Stimulated activated CD4-positive, alpha-beta T cell treated with anti-CD3 and anti-CD28 coated beads, TNF-alpha, amount 100 ng/mL, for 4 hours (primary cell): ENCODE measurements around the gene EFHD2.
"Not testable (repeated sequence)": the region's sequence is repeated elsewhere in the genome, so short reads cannot be mapped to it uniquely, and the experiment has no call there.

Source experiments
- DNase-seq, 3 experiments: peaks; one replicate each; pipeline ENCODE4 v3.0.0-alpha.2; 2020; ENCODE audit warnings: low read depth in 3 of 3

The EFHD2 gene

DNA sequence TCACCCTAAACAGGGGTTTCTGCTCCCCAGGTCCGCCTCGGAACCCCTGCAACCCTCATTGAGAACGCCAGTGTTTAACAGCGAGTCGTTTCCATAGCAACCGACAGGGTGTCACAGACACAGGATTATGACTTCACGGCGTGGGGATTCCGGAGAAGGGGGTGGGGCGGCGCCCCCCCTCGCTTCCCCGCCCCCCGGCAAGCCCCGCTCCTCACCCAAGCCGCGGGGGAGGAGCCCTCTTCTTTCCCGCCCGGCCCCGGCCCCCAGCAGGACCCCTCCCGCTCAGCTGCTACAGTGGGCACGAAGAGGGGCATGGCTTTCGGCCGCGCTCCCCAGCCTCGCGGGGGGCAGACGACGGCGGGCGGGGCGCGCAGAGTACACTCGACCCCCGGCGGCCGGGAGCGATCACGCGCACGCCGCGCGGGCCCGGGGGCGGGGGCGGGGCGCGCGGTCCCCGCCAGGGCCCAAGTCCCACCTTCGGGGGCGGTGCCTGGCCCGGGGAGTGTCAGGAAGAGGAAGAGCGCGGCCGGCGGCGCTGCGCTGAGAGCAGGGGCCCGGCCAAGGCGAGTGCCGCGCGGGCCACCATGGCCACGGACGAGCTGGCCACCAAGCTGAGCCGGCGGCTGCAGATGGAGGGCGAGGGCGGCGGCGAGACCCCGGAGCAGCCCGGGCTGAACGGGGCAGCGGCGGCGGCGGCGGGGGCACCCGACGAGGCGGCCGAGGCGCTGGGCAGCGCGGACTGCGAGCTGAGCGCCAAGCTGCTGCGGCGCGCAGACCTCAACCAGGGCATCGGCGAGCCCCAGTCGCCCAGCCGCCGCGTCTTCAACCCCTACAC, at the start of gene EFHD2:
TSS of gene EFHD2 (plus strand) at position 501 of the 835 bp plus-strand sequence. CDS start at position 585, 84 bp downstream.
- peak; percentile 78 to 83 (median 80) for DNase-seq

DNA sequence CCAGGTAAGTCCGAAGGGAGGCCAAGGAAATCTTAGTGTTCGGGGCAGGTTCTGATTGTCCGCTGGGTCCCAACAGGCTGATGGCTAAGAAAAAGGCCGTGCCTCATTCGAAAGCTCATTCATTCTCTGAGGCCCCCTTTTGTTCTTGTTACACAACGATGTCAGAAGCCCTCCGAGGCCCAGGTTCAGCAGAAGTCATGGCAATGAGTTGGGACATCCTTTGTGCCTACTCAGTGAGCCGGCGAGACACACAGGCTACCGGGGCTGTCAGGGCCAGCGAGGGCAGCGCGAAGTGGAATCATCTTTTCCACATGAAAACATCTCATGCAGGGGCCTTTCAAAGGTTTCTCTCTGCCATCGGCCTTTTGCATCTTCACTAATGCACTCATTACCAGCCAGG, 49.0 kb upstream of the EFHD2 start:
- no peak for DNase-seq

DNA sequence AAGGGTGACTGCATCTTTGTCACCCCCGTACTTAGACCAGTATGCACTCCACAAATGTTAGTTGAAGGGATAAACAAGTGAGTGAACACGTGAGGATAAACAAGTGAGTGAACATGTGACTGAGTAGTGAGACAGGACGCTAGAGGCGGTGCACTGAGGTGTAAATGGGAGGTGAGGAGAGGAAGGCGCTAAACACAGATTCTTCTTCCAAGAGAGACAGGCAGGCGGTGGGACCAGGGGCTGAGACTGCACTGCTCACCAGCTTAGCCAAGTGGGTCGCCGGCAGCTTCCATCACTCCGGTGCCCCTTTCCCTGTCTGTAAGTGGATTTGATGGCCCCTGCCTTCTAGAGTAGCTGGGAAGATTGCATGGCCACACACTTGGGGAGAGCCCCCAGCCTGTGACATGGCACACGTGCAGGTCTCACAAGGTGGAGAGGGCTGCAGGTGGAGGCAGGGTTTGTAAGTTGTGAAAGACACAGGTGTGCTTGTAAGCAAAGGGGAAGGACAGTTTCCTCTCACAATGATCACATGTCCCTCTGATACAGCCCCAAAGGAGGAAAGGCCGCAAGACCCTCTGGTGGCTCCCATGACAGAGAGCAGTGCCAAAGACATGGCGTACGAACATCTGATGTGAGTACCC, 47.5 kb upstream of the EFHD2 start:
- DNase-seq = no peak

DNA sequence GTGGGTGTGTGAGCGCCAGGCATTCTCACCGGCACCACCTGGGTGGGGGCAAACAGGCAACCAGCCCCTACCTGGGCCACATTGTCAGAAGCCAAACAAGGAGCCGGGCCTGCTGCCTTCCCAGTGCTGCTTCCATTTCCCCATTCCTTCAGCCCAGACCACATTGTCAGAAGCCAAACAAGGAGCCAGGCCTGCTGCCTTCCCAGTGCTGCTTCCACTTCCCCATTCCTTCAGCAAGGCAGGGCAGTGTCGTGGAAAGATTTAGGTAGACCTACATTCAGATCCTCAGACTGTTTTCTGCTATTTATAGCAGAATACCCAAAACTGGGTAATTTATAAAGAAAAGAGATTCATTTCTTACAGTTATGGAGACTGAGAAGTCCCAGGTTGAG, 47.0 kb upstream of the EFHD2 start:
- DNase-seq = no peak

- DNase-seq = no peak
Observed at GRCh38 chr1:15364740-15365139, 44.9 kb upstream of the EFHD2 start.

- no peak for DNase-seq
Observed at GRCh38 chr1:15368888-15369287, 40.8 kb upstream of the EFHD2 start.

DNA sequence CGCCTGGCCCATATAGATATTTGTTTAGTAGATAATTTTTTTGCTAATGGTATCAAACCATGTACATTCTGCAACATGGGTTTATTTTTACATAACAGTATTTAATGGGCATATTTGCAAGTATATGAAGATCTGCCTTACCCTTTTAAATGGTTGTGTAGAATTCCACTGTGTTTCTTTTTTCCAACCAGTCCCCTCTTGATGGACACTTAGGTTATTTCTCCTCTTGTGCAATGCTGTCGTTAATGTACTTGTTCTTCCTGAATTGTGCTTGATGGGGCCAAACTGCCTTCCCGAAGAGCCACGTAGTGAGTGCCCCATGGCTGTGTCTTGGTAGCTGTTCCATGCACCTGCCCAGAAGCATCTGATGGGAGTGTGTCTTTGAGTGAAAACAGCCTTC, 39.4 kb upstream of the EFHD2 start:
- no peak for DNase-seq

GRCh38 chr1:15370781-15371520, 38.7 kb upstream of the EFHD2 start:
- no peak for DNase-seq

DNA sequence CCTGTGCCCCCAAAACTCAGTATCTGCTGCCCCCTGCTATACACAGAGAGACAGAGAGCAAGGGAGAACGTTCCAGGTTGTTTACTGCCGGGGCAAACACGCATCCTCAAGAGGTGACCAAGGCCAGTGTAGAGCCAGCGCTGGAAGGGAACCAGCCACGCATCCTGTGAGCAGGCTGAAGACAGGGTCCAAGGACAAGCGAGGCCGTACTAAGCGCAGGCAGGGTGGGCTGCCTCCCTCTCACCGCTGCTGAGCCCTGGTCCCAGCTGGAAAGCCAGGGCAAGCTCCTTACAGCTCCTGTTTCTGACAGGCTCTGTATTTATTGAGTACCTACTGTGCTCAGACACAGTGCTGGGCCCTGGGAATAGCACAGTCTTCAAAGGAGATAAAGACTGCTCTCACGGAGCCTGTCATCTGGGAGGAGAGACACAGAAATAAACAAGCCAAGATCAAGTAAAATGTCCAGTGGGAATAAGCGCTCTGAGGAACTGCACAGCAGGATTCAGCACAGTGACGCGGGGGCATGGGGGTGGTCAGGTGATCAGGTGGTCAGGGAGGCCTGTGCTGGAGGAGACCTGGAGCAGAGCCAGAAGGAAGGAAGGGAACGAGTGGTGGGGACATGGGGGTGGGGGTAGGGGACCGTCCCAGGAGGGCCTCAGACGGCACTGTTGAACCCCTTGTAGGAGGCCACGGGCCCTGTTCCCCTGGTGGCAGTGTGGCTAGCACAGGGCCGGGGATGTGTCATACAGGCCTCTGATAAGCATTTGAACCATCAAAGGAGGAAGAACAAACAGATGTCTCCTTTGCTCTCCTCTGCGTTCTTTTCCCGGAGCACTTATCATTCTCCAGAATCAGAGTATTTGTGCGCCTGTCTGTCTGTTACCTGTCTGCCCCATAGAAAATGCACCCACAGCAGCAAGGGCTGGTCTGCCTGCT, 37.8 kb upstream of the EFHD2 start:
- no peak for DNase-seq

- DNase-seq = no peak
Observed at GRCh38 chr1:15378729-15379128, 31.0 kb upstream of the EFHD2 start.

- not testable (repeated sequence) for DNase-seq
Observed at GRCh38 chr1:15379151-15379550, 30.5 kb upstream of the EFHD2 start.

- DNase-seq = no peak
Observed at GRCh38 chr1:15380601-15381508, 28.8 kb upstream of the EFHD2 start.

DNA sequence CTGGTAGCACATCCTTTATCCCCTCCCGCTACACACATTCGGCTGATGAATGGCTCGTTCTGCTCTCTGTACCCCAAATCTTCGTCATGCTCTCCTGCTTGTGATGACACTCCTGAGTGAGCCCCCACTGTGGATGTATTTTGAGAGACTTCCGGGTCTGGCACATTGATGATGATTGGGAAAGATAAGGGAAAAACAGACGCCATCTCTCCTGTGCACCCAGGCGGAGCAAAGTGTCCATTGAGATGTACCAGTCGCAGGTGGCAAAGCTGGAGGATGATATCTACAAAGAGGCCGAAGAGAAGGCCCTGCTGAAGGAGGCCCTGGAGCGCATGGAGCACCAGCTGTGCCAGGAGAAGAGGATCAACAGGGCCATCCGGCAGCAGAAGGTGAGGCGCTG, 27.9 kb upstream of the EFHD2 start:
- no peak for DNase-seq

DNA sequence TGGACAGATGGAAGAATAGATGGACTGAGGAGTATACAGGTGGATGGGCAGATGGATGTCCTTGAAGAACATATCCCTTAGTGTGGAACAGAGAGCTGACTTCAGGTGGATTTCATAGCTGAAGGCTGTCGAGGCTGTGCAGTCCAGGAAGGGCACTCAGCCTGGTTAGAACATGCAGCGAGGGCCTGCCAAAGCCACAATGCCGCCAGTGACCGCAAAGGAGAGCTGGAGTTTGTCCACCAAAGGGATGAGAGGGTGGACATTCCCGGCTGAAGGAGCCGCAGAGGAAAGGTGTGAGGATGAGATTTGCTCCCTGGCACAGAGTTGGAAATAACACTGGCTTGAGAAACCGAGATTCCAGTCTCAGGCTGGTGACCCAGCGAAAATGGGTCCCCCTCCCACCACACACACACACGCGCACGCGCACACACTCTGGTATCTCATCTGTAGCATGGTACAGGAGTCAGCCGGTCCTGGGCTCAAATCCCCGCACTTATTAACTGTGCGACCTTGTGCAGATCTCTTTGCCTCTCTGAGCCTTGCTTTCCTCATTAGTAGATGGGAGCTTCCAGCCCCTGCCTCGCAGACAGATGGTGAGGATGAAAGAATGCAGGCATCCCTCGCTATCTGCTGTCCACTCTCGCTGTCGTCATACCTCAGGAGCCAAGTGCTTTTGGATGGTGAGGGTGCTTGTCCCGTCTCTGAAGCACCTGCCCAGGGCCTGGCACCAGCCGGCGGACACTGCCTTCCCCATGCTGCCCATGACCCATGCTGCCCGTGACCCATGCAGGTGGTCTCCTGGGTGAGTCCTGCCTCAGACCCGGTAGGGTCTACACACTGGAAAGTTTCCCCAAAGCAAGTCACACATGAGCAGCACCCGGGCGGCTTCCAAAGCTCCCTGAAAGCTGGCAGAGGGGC, 26.8 kb upstream of the EFHD2 start:
- no peak for DNase-seq

DNA sequence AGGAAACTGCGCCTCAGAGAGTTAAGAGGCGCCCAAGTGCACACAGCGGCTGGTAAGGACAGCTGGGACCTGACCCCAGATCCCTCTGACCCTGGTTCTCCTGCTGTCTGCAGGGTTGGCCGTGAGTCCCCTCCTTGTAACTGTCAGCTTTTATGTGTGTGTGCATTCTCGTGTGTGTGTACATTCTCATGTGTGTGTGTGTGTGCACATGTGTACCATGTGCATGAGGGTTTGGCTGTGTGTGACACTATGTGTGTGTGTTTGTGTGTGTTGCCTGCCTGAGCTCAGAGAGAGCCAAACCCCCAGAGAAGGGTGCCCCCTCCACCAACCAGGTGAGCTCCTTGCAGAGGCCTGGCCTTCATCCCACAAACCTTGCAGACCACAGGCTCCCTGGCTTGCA, 25.9 kb upstream of the EFHD2 start:
- no peak for DNase-seq

DNA sequence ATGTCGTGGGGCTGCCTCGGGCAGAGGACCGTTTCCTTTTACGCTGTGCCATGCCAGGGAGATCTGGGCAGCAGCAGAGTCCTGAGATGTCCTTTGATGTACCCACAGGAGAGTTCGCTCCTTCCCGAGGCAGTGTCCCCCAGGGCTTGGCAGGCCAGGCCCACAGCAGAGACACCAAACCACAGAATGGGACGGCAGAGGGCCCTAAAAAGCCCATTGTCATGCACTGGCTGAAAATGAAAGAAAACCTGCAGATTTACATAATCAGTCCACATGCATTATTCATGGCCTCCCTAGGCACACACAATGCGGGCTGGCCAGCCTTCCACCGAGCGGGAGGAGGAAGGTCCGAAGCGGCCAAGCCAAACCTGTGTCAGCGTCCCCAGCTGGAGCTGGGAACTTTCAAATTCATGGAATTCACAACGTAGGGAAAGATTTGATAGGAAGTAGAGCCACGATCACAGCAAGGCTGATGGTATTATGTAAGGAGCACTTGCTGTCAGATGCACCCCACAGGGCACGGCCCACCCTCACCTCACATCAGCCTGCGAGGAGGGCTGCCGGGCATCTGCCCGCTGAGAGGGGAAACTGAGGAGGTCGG, 25.3 kb upstream of the EFHD2 start:
- DNase-seq = no peak

DNA sequence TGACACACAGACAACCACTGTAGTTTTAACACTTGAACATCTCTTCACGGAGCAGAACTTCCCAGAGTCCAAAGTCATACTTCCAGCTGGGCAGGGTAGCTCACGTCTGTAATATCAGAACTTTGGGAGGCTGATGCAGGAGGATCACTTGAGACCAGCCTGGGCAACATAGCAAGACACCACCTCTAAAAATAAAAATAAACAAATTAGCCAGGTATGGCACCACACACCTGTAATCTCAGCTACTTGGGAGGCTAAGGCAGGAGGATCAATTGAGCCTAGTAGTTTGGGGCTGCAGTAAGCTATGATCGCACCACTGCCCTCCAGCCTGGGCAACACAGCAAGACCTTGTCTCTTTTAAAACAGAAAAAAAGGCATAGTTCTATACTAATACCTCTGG, 24.3 kb upstream of the EFHD2 start:
- DNase-seq = no peak

DNA sequence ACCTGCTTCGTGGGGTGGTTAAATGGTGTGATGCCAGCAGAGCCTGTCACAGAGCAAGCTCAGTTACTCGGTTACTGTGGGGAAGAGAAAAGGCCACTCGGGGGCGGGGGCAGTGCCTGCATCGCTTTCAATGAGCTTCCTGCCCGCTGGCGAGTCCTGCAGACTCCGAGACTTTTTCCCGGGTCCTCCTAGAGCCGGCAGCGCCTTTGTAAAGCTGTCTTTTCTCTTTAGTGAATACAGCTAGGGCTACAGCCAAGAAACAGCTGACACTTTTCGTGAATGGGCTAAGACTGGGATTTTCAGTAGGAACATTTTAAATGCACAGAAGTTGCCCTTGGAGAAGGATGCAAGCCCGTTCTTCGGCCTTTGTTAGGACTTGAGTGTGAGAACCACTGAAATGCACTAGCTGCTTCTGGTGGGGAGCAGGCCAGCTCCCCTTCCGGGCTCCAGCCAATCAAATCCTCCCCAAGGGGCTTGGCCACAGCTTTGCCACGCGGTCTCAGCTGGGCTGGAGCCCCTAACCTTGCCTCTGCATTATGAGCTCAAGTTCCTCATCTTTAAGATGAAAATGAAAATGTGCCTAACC, 23.4 kb upstream of the EFHD2 start:
- DNase-seq = no peak
